ENCODE results near the gene NPY4R2.
"Not testable (repeated sequence)": the region's sequence is repeated elsewhere in the genome, so short reads cannot be mapped to it uniquely, and the experiment has no call there.

Gene NPY4R2

GRCh38 chr10:47936772-47937228 is 18.3 kb downstream of the NPY4R2 start:
- not testable (repeated sequence) for DNase-seq

DNA sequence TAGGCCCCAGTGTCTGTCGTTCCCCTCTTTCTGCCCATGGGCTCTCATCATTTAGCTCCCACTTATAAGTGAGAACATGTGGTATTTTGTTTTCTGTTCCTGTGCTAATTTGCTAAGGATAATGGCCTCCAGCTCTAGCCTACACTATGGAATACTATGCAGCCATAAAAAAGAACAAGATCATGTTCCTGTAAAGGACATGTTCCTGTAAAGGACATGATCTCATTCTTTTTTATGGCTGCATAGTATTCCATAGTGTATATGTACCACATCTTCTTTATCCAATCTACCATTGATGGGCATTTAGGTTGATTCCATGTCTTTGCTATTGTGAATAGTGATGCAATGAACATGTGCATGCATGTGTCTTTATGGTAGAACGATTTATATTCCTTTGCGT is 19.2 kb downstream of the NPY4R2 start:
- not testable (repeated sequence) for DNase-seq

- DNase-seq: not testable (repeated sequence)
These were observed 22.4 kb downstream of the NPY4R2 start for GRCh38 chr10:47940821-47941220.

- DNase-seq: not testable (repeated sequence)
These were observed 22.9 kb downstream of the NPY4R2 start for GRCh38 chr10:47941379-47941778.

GRCh38 chr10:47942351-47943019 is 24.0 kb downstream of the NPY4R2 start:
- DNase-seq: not testable (repeated sequence)

DNA sequence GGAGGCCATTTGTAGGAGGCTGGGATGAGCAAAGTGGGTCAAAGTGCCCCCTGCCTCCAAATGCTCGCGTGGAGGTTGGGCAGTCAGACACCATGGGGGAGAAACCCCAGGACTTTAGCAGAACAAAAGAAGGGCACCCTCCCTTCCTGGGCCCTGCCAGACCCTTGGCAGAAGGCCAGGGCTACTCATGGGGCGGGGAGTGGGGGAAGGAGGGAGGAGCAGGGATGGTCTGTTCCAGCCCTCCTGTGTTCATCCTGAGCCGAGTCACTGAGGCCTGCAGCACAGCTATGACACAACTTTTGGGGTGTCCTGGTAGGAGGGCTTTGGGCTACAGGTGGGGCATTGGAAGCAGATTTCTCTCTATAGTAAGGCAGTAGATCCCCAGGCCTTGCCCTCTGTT is 24.9 kb downstream of the NPY4R2 start:
- DNase-seq: not testable (repeated sequence)

DNA sequence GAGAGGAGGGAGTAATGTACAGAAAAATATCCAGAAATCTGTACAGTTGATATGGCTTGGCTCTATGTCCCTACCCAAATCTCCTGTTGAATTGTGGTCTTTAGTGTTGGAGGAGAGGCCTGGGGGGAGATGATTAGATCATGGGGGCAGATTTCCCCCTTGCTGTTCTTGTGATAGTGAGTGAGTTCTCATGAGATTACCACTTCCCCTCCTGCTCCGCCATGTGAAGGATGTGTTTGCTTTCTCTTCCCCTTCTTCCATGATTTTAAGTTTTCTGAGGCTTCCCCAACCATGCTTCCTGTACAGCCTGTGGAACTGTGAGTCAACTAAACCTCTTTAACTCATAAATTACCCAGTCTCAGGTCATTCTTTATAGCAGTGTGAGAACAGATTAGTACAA is 29.0 kb downstream of the NPY4R2 start:
- not testable (repeated sequence) for DNase-seq

DNA sequence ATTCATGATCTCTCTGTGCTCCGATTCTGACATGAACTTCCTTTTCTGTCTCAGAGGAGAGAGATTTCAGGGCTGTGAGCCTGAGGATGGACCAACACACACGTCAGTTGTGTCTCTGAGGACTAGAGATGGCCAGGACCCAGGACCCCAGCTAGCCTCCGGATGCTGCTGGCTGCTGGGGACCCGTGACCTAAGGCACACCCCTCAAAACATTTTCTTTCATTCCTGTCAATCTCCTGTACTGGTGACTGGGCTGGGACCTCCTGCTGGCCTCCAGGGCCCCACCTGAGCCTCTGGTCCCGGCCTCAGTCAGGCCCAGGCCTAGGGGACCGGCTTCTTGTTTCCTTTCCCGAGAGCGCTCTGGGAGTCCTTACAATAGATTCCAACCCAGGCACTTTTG is 38.7 kb downstream of the NPY4R2 start:
- not testable (repeated sequence) for DNase-seq

DNA sequence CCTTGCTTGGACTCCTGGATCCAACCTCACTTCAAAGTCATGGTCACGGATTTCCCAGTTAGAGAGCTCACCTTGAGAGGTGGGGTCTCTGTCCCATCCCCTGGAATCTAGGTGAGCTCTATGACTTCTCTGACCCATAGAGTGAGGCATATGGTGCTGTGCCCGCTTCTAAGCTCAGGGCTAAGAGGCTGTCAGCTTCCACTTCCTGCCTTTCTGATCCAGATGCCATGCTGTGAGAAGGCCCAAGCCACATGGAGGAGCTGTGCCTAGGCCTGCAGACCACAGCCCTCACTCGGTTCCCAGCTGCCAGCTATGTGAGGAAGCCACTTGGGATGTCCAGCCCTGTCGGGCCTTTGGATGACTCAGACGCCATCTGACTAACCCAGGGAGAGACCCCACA is 41.2 kb downstream of the NPY4R2 start:
- not testable (repeated sequence) for DNase-seq

GRCh38 chr10:47960699-47961098 is 42.2 kb downstream of the NPY4R2 start:
- DNase-seq: not testable (repeated sequence)

DNA sequence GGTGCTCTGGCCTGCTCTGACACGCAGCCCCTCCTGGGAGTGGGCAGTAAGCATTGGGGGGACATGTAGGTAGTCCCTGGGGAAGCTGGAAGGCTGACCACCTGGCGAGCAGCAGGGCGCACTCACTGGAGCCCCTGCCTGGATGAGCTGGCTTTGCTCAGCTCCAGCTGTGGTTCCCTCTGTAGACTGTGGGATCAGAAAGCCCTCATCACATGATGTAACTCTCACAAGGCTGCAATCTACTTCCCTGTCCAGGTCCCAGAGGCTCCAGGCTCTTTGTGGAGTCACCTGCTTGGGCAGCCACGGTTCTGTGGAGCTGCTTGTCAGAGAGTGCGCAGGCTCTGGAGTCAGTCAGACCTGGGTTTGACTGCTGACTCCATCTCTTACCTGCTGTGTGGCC is 44.3 kb downstream of the NPY4R2 start:
- not testable (repeated sequence) for DNase-seq

GRCh38 chr10:47964280-47965063 is 46.0 kb downstream of the NPY4R2 start:
- not testable (repeated sequence) for DNase-seq

- DNase-seq: not testable (repeated sequence)
These were observed 50.5 kb downstream of the NPY4R2 start for GRCh38 chr10:47968988-47969387.

DNA sequence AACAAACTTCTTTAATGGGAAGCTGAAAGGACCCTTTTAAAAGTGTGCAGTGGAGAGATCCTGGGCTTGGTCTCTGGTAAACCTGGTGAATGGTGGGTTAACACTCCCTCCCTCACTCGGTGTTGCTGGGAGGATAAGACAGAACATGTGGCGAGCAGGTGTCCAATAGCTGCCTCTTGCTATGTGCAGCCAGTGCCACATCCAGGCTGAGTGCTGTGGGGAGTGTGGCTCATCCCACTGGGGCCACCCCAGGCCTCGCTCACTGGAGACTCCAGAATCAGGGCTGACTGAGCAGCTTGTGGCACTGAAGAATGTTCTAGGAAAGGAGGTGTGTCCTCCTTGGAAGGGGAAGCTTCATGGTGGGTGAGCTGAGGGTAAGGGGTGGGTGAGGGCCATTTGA is 51.6 kb downstream of the NPY4R2 start:
- DNase-seq: not testable (repeated sequence)

- not testable (repeated sequence) for DNase-seq
These were observed 53.1 kb downstream of the NPY4R2 start for GRCh38 chr10:47971598-47971997.

- not testable (repeated sequence) for DNase-seq
These were observed 53.6 kb downstream of the NPY4R2 start for GRCh38 chr10:47972077-47972476.

All from CD4-positive, alpha-beta T cell treated with Interleukin-4 for 1 hour (primary cell).